Stimulated activated CD8-positive, alpha-beta memory T cell treated with anti-CD3 and anti-CD28 coated beads, Interleukin-12 subunit alpha, Interleukin-12 subunit beta, amount 100 ng/mL, for 4 hours (primary cell): Measurements from ENCODE around the gene GGA1.
A peak's percentile ranks its signal among the peaks of the same experiment; 100 is the strongest.

Experiments used
- DNase-seq: peaks from one replicate; pipeline ENCODE4 v3.0.0-alpha.2; 2020; ENCODE audit warnings: low read depth

The GGA1 gene

DNA sequence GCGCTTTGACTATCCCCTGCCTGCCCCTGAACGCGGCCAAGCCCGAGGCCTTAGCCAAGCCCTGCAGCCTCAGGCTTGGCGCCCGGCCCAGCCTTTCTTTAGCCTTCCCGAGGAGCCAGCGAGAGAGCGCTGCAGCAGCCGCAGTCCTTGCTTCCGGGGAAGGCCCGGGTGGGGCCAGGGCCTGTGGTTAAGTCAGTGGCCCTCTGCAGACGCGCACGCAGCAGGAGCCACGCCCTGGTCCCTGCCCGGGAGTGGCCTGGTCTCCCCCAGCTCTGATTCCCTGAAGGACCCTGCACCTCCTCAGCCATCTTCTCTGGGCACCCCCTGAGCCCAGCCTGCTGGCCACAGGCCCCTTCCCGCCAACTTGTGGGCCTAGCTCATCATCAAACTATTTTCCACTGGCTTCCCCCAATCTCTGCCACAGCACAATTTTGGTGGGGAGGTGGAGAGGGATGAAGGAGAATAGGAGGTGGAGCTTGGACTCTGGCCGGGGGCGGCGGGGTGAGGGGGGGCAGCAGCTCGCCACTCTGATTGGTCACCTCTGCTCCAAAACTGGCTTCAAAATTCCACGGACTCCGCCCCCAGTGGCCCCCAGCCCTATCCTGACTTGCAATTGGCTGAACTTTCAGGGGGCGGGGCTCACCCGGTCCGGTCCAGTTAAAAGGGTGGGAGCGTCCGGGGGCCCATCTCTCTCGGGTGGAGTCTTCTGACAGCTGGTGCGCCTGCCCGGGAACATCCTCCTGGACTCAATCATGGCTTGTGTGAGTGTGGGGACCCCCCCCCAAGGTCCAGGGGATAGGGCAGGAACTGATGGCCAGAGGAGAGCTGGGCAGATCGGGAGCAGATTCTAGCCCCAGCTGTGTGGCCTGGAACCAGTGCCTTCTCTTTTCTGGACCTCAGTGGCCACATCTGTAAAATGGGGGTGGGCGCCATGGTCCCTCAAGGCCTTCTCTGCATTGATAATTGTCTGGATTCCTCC, 66.6 kb downstream of the GGA1 start, which contains the start of gene LGALS1:
TSS of gene LGALS1 (plus strand) at position 686 of the 979 bp plus-strand sequence. CDS start at position 753, 67 bp downstream.
- DNase-seq, result peak; percentile 42

DNA sequence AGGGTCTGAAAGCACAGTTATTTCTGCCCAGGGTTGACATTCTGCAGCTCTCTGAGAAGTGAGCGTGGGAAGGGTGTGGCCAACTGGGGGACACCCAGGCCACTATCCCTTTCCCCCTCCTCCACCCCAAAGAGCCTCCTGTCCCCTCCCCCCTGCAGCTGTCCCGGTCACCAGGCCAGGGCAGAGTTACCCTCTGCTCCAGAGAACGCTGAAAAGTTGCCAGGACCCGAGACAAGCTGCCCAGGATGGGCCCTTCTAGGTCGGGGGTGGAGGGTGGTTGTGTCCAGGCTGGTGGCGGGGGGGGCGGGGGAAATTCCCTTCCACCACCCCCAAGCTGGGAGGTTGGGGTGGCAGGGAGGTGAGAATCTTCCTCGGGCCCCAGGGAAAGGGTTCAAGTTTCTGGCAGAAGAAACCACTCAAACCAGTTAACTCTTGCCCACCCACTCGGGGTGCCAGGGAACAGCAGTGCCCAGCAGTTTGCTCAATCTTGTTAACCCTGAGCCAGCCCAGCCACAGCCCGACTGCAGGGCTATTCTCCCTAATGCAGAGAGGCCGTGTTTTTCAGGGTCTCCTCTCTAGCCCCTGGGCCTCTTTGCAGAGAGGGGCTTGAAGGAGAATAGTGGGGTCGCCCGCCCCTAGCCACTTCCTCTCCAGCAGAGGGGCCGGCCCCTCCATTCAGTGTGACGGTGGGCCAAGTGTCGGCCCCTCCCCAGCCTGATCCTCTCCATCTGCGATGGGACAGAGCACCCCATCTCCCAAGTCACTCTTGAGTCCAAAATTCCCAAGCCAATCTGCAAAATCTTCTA, 67.5 kb downstream of the GGA1 start:
- no peak for DNase-seq

DNA sequence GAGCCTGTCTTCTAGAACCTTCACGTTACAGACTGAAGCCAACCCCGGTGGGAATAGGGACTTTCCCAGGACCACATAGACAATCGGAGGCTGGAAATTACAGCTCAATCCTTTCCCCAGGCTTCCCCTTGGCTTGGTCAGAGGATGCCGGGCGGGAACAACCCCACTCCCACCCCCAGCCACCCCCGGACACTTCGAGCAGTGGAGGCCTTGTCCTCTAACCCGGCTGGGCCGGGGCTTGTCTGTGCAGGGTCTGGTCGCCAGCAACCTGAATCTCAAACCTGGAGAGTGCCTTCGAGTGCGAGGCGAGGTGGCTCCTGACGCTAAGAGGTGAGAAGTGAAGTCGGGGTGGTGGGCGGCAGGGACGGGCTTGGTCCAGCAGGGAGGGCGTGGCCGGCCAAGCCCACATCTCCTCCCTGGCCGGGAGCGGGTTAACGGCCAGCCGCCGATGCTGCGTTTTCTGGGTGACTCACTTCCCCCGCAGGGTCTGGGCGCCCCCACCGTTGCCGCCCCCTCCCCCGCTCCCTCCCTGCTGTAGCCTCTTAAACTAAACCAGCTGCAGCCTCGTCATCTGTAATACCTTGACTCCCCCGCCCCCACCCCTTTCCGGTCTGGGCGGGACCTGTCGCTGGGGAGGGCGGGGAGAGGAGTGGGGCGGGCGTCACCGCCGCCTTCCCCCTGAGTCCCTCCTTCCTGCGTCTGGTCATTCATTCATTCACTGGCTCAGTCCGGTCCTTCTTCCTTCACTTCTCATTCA, 68.3 kb downstream of the GGA1 start:
- DNase-seq, result peak; percentile 91

DNA sequence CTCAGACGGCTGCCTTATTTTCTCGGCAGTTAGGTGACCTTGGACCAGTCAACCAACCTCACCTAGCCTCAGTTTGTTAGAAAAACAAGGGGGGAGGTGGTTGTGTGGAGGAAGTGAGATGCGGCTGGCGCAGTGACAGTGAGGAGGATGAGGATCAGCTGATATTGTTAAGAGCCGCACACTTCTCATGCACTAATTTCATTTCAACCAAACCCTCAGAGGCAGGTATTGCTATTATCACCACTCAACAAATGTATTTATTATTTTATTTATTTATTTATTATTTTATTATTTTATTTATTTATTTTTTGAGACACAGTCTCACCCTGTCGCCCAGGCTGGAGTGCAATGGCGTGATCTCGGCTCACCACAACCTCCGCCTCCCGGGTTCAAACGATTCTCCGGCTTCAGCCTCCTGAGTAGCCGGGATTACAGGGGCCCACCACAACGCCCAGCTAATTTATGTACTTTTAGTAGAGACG, 68.9 kb downstream of the GGA1 start:
- no peak for DNase-seq

GRCh38 chr22:37678372-37678771, 69.7 kb downstream of the GGA1 start:
- DNase-seq, result no peak

GRCh38 chr22:37679670-37680069, 71.0 kb downstream of the GGA1 start:
- DNase-seq, result no peak

DNA sequence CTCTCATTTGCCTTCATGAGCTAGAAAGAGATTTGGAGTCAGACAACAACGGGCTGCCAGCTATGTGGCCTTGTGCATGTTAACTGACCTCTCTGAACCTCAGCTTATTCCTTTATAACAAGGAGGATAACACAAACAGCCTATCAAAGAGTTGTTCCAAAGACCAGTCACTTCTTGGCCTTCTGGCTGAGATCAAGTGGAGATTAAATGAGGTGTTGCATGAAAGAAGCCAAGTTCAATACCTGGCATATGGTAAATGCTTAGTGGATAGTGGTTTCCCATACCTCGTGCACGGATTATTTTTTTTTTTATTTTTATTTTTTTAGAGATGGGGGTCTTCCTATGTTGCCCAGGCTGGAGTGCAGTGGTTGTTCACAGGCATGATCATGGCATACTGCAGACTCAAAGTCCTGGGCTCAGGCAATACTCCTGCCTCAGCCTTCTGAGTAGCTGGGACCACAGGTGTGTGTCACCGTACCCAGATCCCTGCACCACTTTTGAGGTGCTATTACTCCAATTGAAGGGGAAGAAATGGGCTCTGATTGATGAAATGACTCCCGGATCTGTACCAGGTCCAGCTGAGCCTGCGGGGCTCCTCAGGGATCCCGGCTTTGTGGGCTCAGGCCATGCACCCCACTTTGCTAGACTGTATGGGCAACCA, 71.7 kb downstream of the GGA1 start:
- no peak for DNase-seq

DNA sequence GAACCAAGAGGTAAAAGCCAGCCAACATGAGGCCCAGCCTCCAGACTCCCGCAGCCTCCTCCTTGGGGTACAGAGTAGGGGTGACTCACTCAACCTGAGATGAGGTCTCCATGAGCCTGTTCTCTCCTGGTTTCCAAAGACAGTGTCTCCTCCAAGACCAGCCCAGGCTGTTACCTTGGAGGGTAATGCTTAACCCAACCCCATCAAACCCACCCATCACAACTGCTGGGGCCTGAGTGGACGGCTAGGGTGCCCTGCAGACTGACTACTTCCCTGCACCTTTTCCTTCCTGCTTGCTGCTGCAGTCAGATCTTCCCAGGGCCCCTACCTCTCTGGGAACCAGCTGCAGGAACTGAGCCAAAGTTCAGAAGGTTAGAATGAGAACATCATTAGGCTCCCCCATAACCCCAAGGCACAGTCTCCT, 72.4 kb downstream of the GGA1 start:
- no peak for DNase-seq

- DNase-seq, result peak; percentile 45
These were observed 73.0 kb downstream of the GGA1 start for GRCh38 chr22:37681556-37682049.
